CD14-positive monocyte (primary cell): Measurements from ENCODE around the gene LIMS4. TPM values are rescaled to one million over a fixed set of nuclear protein-coding genes. Genes with fewer than 3 reads are reported as not detected.
"Not testable (repeated sequence)": the region's sequence is repeated elsewhere in the genome, so short reads cannot be mapped to it uniquely, and the experiment has no call there.

Source experiments
- DNase-seq, 3 donors: peaks; one replicate each; pipeline ENCODE4 v3.0.0-alpha.2; 2011 to 2022
- H2AFZ ChIP-seq: 2 replicates; pipeline ENCODE4 v1.6.0; 2012; ENCODE audit warnings: mild to moderate bottlenecking, low read depth, low read length, inconsistent platforms; ENCODE audit not compliant: insufficient read depth, poor library complexity, severe bottlenecking
- H3K27ac ChIP-seq, 2 donors: 1 replicate in 1 of 2; 2 replicates in 1 of 2; pipeline ENCODE4 v1.5.1; 2012 to 2013; ENCODE audit warnings: low read length in 2 of 2, control low read depth in 1 of 2, inconsistent platforms in 1 of 2, low read depth in 1 of 2, mild to moderate bottlenecking in 1 of 2
- H3K27me3 ChIP-seq, 2 donors: one replicate each; pipeline versions ENCODE4 v1.6.0 to v1.6.1; 2011 to 2013; ENCODE audit warnings: low read length in 2 of 2; ENCODE audit not compliant: control insufficient read depth in 2 of 2, insufficient read depth in 2 of 2
- H3K36me3 ChIP-seq, 2 donors: replicated peaks in 1 of 2; 1 replicate in 1 of 2; 2 replicates in 1 of 2; pipeline versions ENCODE4 v1.5.1 to v1.6.1; 2012 to 2013; ENCODE audit warnings: low read length in 2 of 2, control low read depth in 1 of 2, inconsistent platforms in 1 of 2, mild to moderate bottlenecking in 1 of 2; ENCODE audit not compliant: insufficient read depth in 2 of 2, control insufficient read depth in 1 of 2
- H3K4me1 ChIP-seq, 2 donors: 1 replicate in 1 of 2; 2 replicates in 1 of 2; pipeline versions ENCODE4 v1.5.1 to v1.6.1; 2012 to 2013; ENCODE audit warnings: low read length in 2 of 2, control low read depth in 1 of 2, inconsistent platforms in 1 of 2, mild to moderate bottlenecking in 1 of 2, moderate library complexity in 1 of 2; ENCODE audit not compliant: insufficient read depth in 2 of 2, control insufficient read depth in 1 of 2
- H3K4me2 ChIP-seq: replicated peaks from 2 replicates; pipeline ENCODE3; 2012; ENCODE audit warnings: low read length, moderate library complexity, mild to moderate bottlenecking; ENCODE audit not compliant: poor library complexity, severe bottlenecking; ENCODE audit errors: extremely low read depth
- H3K4me3 ChIP-seq, 3 experiments: fragments of 200-600 bp in 1 of 3; sonication (generic) in 1 of 3; replicated peaks in 1 of 3; 1 replicate in 2 of 3; 2 replicates in 1 of 3; pipeline ENCODE4 v1.5.1; 2011 to 2013; ENCODE audit warnings: low read length in 3 of 3, mild to moderate bottlenecking in 3 of 3, control low read depth in 2 of 3, low read depth in 2 of 3, inconsistent platforms in 1 of 3, moderate library complexity in 1 of 3
- H3K79me2 ChIP-seq: 2 replicates; pipeline ENCODE4 v1.6.0; 2012; ENCODE audit warnings: mild to moderate bottlenecking, control low read depth, inconsistent platforms, low read length, moderate library complexity; ENCODE audit not compliant: insufficient read depth
- H3K9ac ChIP-seq: 2 replicates; pipeline ENCODE4 v1.6.0; 2017; ENCODE audit warnings: low read length, mild to moderate bottlenecking; ENCODE audit not compliant: insufficient read depth, poor library complexity, severe bottlenecking
- H3K9me3 ChIP-seq, 2 donors: replicated peaks in 1 of 2; 1 replicate in 1 of 2; 2 replicates in 1 of 2; pipeline versions ENCODE4 v1.5.1 to v1.6.1; 2012 to 2013; ENCODE audit warnings: low read length in 2 of 2, control low read depth in 1 of 2; ENCODE audit not compliant: control insufficient read depth in 1 of 2, insufficient read depth in 1 of 2
- H4K20me1 ChIP-seq: 2 replicates; pipeline ENCODE4 v1.6.0; 2012; ENCODE audit warnings: mild to moderate bottlenecking, low read length, control low read depth, moderate library complexity; ENCODE audit not compliant: insufficient read depth
- H3K27ac Mint-ChIP-seq, 7 donors: one replicate each; pipeline ENCODE4 v1.8.0; 2020; ENCODE audit warnings: mild to moderate bottlenecking in 7 of 7, mixed read lengths in 7 of 7, moderate library complexity in 6 of 7, inconsistent platforms in 2 of 7
- H3K27me3 Mint-ChIP-seq, 3 donors: one replicate each; pipeline ENCODE4 v1.8.0; 2021 to 2022; ENCODE audit warnings: low read depth in 3 of 3, mild to moderate bottlenecking in 3 of 3, mixed read lengths in 3 of 3, moderate library complexity in 3 of 3, inconsistent platforms in 1 of 3
- H3K36me3 Mint-ChIP-seq, 2 donors: one replicate each; pipeline ENCODE4 v1.8.0; 2020; ENCODE audit warnings: mixed read lengths in 2 of 2, inconsistent platforms in 1 of 2, mild to moderate bottlenecking in 1 of 2
- H3K4me1 Mint-ChIP-seq: one replicate; pipeline ENCODE4 v1.8.0; 2020; ENCODE audit warnings: mild to moderate bottlenecking, mixed read lengths
- H3K4me3 Mint-ChIP-seq, 2 donors: one replicate each; pipeline ENCODE4 v1.8.0; 2020; ENCODE audit warnings: mild to moderate bottlenecking in 2 of 2, mixed read lengths in 2 of 2, moderate library complexity in 1 of 2
- H3K9me3 Mint-ChIP-seq, 7 donors: one replicate each; pipeline ENCODE4 v1.8.0; 2020 to 2022; ENCODE audit warnings: mixed read lengths in 7 of 7, mild to moderate bottlenecking in 6 of 7, moderate library complexity in 6 of 7, inconsistent platforms in 2 of 7
- WGBS: methylation state at CpG from one replicate; pipeline ENCODE4 v1.1.5; 2013; ENCODE audit warnings: missing lambda C conversion rate; ENCODE audit not compliant: insufficient coverage; 5-methylcytosine and 5-hydroxymethylcytosine counted together
- intact Hi-C, 2 donors: fragments of 100-400 bp; cut with micrococcal nuclease; formaldehyde crosslinking; loops; one replicate each; pipeline versions ENCODE4 v1.15.0 to v1.15.1; 2023
- polyA plus RNA-seq, 3 donors: library from polyadenylated mRNA; depleted of rRNA in 1 of 3; unstranded in 2 of 3; stranded (reverse) in 1 of 3; fragments of 300-500 nt in 2 of 3; fragments of >200 nt in 1 of 3; fragmentation: Illumina TruSeq in 2 of 3; gene quantifications; 1 replicate in 2 of 3; 2 replicates in 1 of 3; pipeline ENCODE4 v1.2.3, GENCODE V29; 2012 to 2021

LIMS4 gene
- polyA plus RNA-seq, 3 donors, result 0.51 to 5.1 (median 5.1) TPM

DNA sequence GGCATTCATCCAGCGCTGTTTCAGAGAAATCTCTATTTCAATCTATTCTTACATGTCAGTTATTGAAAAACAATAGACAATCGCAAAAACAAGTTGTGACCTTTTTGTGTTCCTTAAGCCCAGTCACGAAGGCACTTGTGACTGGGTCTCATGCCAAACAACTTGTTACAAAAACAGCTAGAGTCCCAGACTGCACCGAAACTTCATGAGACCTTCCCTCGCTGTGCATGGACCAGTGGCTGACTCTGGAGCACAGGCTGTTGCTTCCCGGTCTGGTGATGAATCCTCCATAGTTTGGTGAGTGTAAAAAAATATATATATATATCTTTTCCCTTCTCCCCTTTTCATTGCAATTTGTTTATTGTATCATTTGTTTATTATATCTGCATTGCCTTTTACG lies 4.8 kb upstream of the LIMS4 start:
- H3K4me1 ChIP-seq, H3K36me3 ChIP-seq, H3K9me3 ChIP-seq, DNase-seq, H3K9ac ChIP-seq, H3K36me3 Mint-ChIP-seq, H3K27me3 ChIP-seq, H3K4me1 Mint-ChIP-seq, H3K4me3 ChIP-seq, H3K79me2 ChIP-seq, H3K4me2 ChIP-seq, H4K20me1 ChIP-seq, H3K27me3 Mint-ChIP-seq, H3K27ac Mint-ChIP-seq, H3K9me3 Mint-ChIP-seq, H2AFZ ChIP-seq, H3K4me3 Mint-ChIP-seq, H3K27ac ChIP-seq, intact Hi-C loops: not testable (repeated sequence)
- WGBS, result no CpG with 5 or more reads among the region's 7 CpGs

DNA sequence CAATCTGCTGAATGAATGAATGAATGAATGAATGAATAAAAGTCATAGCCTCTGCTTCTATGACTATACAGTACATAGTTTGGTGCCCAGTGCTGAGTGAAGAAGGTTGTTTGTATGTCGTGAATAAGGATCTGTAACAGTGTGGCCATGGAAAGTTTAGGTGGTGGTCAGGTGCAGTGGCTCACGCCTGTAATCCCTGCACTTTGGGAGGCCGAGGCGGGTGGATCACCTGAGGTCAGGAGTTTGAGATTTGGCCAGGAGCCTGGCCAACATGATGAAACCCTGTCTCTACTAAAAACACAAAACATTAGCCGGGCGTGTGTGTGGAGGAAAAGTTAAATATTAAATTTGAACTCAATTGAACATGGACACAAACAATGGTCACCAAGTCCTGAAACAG lies 4.3 kb upstream of the LIMS4 start:
- H3K4me3 Mint-ChIP-seq, H3K27ac ChIP-seq, H3K27me3 ChIP-seq, H3K4me1 Mint-ChIP-seq, DNase-seq, H3K36me3 ChIP-seq, H3K36me3 Mint-ChIP-seq, H3K4me1 ChIP-seq, H4K20me1 ChIP-seq, intact Hi-C loops, H3K4me2 ChIP-seq, H3K9me3 Mint-ChIP-seq, H3K27me3 Mint-ChIP-seq, H3K4me3 ChIP-seq, H3K9ac ChIP-seq, H3K79me2 ChIP-seq, H3K9me3 ChIP-seq, H2AFZ ChIP-seq, H3K27ac Mint-ChIP-seq: not testable (repeated sequence)
- WGBS, result no CpG with 5 or more reads among the region's 6 CpGs

DNA sequence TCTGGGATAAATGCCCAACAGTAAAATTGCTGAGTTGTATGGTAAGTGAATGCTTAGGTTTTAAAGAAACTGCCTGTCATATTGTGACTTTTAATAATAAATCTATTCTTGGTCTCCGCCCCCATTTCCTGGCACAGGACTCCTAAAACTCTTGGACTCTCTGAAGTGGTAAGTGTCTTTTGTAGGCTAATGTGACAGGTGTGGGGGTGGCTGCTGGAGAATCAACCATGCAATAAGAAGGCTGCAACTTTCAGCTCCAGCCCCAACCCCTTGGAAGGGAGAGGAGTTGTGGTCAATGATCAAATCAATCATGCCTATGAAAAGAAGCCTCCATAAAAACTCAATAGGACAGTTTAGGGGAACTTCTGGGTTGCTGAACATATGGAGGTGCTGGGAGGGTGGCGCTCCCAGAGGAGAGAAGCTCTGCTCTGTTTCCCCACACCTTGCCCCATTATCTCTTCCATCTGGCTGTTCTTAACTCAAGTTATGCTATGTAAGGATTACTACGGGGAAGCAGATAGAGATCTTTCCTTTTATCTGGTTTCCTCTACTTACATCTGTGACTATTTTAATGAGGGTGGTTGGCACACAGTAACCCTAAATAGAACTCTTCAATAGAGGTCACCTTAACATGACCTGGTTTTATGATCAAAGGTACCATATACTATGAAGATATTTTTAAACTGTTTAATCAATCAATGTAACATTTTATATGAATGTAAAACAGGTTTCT lies 3.2 kb upstream of the LIMS4 start:
- H3K4me1 Mint-ChIP-seq, H3K27ac Mint-ChIP-seq, H3K36me3 Mint-ChIP-seq, H3K9me3 Mint-ChIP-seq, H3K36me3 ChIP-seq, H3K4me3 ChIP-seq, H3K27ac ChIP-seq, H3K9ac ChIP-seq, H3K4me1 ChIP-seq, intact Hi-C loops, DNase-seq, H3K4me2 ChIP-seq, H3K4me3 Mint-ChIP-seq, H3K27me3 Mint-ChIP-seq, H3K9me3 ChIP-seq, H2AFZ ChIP-seq, H3K27me3 ChIP-seq, H4K20me1 ChIP-seq, H3K79me2 ChIP-seq: not testable (repeated sequence)
- no CpG with 5 or more reads among the region's 3 CpGs for WGBS

DNA sequence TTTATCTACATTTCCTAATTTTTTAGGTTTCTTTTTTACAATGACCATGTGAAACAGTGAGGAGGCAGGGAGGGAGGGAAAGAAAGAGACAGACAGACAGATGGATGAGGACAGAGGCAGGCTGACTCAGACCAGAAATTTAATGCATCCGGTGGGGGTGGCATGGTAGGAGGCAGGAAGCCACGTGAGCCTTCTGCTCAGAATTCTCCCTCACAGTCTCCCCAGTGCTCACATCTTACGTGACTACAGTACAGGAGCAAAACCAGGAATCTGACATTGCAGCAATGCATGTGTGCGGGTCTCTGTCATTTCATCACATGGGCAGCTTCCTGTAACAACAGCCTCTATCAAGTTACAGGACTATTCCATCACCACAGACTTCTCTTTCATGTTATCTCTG lies 2.3 kb upstream of the LIMS4 start:
- intact Hi-C loops, H3K36me3 Mint-ChIP-seq, H3K27ac Mint-ChIP-seq, H3K4me3 Mint-ChIP-seq, H3K79me2 ChIP-seq, H3K4me3 ChIP-seq, H3K9me3 ChIP-seq, H3K27me3 Mint-ChIP-seq, DNase-seq, H2AFZ ChIP-seq, H3K4me1 ChIP-seq, H3K4me2 ChIP-seq, H3K9me3 Mint-ChIP-seq, H3K4me1 Mint-ChIP-seq, H3K27me3 ChIP-seq, H4K20me1 ChIP-seq, H3K36me3 ChIP-seq, H3K27ac ChIP-seq, H3K9ac ChIP-seq: not testable (repeated sequence)
- no CpG with 5 or more reads among the region's 4 CpGs for WGBS
